Embryonic facial prominence (tissue), 1 donor: ENCODE data around the gene UFC1.

ENCODE experiments used
- DNase-seq: peaks from one replicate; pipeline ENCODE4 v3.0.0-alpha.2; 2016; ENCODE audit errors: extremely low spot score

The UFC1 gene

GRCh38 chr1:161171191-161171590, 17.4 kb downstream of the UFC1 start:
- DNase-seq = no peak

GRCh38 chr1:161171696-161172095, 17.9 kb downstream of the UFC1 start:
- DNase-seq = no peak

DNA sequence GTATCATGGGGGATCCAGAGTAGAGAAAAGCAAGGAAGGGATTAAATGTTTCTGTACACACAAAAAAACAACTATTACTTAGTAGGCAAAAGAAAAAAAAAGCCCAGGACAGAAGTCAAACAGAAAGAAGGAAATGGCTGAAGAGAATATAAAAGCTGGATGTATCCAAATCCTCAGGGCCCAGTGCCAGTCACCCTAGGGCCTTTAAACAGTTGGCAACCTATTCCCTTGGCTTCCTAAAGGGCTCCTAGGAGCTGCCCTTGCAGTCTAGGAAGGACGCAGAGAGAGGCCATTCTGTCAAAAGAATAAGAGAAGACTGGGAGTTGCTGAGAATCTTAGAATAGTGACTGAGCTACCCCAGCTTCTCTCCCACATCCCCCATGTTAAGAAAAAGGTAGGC, 18.6 kb downstream of the UFC1 start:
- DNase-seq = no peak

DNA sequence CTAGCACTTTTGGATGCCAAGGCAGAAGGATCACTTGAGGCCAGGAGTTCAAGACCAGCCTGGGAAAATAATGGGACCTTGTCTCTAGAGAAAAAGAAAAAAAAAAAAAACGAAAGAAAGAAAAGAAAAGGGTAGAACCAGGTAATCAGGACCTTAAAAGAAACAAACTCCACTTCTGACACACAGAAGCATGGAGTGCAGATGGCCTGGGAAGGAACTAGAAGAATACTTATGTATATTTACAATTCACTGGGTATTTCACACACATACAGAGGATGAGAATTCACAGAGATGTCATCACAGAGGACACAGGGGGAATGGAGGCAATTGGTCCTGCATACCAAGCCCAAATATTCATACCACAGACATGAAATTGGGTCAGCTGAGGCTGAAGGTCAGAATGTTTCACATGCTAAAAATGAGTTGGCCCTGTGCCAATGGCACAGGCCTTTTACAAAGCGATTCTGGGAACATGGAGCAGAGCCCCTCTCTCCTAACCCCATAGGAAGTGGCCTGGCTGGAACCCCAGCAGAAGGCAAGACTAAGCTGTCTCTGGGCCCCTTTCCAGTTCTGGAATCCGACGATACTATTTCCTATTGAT, 19.1 kb downstream of the UFC1 start:
- DNase-seq = no peak

DNA sequence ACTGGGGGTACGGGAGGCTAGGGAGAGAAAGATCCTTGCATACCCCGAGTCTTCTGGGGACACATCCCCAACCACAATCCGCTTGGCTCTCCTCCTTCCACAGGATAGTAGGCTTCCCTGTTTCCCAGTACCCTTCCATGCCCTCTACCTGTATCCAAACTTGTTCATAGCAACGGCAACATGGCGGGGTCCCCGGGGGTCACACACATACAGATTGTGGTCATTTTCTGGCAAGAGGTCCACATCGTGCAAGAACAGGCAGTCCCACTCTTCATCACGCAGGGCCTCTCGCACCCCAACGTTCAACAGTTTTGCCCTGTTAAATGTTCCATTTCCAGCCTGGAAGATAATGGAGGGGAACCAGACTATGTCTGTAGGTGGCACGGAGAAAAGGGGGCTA, 19.9 kb downstream of the UFC1 start:
- DNase-seq = no peak

DNA sequence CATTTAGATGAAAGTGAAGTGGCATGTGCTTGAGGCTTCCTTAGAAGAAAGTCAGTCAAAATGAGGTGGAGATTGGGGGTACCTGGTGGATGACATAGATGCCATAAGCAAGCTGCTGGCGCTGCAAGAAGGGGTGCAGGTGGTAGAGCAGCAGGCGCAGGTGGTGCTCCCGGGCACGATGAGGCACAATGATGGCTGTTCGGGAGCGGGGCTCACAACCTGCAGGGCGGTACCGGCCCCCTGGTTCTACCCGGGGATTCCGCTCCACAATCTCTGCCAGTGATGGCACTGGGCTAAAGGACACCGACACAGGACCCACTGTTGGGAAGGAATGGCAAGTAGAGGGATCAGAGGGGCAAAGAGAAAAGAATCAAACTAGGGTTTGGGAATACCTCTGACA, 21.1 kb downstream of the UFC1 start:
- DNase-seq = no peak

- no peak for DNase-seq
Measured at GRCh38 chr1:161175771-161176453, 22.1 kb downstream of the UFC1 start.

- no peak for DNase-seq
Measured at GRCh38 chr1:161176468-161177111, 22.8 kb downstream of the UFC1 start.

- DNase-seq = peak; percentile 67
Measured at GRCh38 chr1:161177112-161177935, 23.5 kb downstream of the UFC1 start, which contains the start of gene B4GALT3. B4GALT3 (minus strand) TSS chr1:161177507; CDS start chr1:161176060, 1,447 bp downstream.

GRCh38 chr1:161177936-161178244, 24.1 kb downstream of the UFC1 start:
- DNase-seq = no peak

DNA sequence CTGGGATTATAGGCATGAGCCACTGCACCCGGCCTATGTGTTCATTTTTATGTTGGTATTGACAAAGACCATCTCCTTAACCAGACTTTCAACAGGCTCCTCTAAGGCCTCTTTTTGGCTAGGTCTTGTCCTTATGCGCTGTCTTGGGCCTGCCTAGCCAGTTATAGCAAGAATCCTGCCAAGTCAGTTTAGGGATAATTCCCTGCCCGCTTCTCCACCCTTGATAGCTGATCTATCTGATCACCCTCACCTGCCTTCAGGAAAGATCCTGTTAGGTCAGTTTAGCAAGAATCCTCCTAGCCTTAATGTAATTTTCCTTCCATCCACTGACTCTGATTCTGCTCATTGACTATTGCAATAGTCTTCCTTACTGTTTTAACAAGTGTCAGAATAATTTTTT, 25.9 kb downstream of the UFC1 start:
- DNase-seq = no peak

DNA sequence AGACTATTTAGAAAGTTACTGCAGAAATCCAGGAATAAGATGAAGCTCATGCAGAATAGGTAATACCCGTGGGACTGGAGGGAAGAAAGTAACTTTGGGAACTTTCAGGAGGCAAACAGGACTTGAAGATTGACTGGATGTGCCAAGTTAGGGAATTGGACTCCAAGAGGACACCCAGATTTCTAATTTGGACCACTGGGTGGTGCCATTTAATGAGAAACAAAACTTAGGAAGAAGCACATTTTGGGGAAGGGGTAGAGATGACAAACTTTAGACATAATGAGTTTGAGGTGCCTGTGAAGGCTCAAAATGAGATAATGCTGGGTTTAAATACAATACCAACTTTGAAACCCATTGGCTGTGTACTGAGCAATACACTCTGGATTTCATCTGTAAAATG, 26.9 kb downstream of the UFC1 start:
- no peak for DNase-seq

DNA sequence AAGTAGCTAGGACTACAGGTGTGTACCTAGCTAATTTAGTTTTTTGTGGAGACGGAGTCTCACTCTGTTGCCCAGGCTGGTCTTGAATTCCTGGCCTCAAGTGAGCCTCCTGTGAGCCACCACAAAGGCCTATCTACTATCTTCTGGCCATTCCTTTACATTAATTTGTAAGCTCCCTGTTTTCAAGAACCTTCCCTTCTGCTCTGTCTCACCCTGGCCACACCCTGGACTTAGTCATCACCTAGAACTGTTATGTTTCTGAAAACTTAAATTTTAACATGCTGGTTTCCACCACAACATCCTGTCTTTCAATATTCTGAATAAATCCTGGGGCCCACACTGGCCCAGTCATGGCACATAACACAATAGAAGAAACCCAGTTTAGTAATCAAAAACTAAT, 28.4 kb downstream of the UFC1 start:
- DNase-seq = no peak

DNA sequence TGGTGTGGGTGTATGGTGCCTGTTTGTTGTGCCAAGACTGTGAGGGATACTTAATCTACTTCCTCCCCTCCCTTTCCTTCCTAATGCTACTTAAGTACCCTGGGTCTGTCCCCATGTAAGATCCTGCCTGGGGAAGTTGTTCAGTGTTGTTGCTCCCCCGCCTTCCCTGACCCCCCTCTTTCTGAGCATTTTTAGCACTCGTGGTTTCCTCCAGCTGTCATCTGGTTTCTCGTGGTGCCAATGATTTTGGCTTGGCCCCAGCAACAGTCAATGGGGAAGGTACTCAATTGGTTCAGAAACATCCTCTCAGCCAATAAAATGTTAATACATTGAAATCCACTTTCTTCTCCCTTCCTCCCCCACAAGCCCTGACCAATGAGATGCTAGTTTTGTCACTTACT, 31.5 kb downstream of the UFC1 start:
- DNase-seq = no peak

- DNase-seq = no peak
Measured at GRCh38 chr1:161185732-161186311, 32.0 kb downstream of the UFC1 start.

DNA sequence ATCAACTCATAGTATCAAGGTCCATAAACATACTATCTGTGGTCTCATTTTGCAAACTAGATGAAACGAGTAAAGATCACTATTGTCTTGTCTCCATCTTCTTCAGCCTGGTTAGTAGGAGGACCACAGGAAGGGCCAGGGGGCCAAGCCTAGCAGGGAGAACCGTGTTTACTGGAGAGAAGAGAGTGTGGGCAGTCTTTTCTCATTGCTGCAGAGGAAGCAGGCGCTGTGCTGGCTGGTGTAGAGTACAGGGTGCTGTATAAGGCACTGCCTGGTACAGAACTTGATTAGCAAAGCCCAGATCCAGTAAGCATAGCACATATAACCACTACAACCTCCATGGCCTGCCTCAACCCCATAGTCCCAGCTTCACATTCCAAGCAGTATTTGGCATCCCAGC, 33.5 kb downstream of the UFC1 start:
- DNase-seq = no peak

- no peak for DNase-seq
Measured at GRCh38 chr1:161188381-161188780, 34.6 kb downstream of the UFC1 start.

DNA sequence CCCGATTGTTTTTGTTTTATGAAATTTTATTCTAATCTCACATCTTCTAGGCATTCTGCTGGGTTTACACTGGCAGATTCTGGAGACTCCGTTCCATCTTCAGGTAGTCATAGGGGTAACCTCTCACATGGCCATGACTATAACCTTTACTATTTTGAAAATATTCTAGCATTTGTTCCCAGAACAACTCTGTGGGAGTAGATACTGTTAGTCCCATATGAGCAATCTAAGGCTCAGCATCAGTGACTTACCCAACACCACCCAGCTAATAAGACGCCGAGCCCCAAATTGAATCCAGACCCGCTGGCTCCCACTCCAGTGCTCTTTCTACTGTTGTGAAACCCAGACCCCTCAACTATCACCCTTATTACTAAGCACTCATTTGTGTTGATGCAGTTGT, 35.3 kb downstream of the UFC1 start:
- no peak for DNase-seq

GRCh38 chr1:161190962-161191521, 37.3 kb downstream of the UFC1 start:
- no peak for DNase-seq

DNA sequence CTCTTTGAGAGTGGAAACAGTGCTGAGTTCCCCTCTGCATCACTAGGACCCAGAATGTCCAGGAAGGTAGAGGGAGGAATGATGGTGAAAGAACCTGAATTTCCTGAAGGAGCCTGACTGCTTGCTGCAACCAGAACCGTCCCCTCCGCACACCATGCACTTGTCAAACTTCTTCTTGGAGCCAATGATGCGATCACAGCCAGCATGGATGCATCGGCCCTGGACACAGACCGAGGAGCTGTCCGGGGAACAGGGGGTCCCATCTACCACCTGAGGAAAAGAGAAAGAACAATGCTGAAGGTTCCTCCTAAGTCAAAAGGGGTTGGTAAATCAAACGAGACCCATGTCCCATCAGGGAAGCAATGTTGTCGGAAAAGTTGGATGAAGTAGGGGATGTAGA, 38.2 kb downstream of the UFC1 start:
- no peak for DNase-seq

GRCh38 chr1:161192476-161193465, 39.0 kb downstream of the UFC1 start:
- no peak for DNase-seq
